Islet of Langerhans (tissue), 1 donor: Measurements from ENCODE around the gene GFPT2.

ENCODE experiments used
- FAIRE-seq: peaks from one replicate; lab custom pipeline; 2011; peaks lifted over from hg19 to GRCh38; lab: Jason Lieb, UNC

The GFPT2 gene

DNA sequence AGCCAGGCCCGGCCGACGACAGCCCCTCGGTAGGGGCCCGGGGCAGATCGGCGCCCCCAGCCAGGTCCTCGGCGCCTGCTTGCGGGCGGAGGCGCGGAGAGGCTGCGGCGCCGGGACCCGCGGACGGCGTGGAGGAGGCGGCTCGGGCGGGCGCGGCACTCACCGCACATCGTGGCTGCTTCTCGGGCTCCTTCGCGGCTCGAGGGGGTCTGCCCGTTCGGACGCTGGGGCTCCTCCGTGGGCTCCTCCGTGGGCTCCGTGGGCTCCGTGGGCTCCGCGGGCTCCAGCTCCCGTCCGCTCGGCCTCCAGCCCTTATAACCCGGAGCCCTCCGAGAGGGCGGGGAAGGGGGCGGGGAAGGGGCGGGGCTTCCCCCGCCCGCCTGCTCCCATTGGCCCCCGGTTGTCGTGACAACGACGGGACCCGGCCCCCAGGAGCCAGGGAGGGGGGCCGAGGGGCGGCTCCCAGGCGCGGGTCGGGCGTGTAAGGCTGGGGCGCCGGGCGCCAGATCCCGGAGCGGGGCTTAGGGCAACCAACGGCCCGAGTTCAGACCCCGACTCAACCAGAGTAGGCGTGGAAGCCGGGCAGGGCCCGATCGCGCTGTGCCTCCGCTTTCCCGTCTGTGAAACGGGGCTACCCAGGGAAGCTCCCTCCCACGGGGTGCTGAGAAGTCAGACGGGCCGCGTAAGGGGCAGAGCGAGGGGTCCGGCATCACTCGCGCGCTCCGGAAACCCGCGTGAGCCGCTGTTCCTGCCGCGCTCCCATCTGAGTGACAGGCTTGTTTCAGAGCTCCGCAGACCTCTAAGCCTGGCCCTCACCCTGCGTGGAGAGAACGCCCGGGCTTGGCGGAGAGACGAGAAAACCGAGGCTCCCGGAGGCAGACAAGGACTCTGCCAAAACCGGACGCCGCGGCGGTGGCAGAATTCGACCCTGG lies at the start of gene GFPT2:
Gene GFPT2, minus strand, starts transcription at position 289 of the 932 bp plus-strand sequence. Its CDS starts 119 bp downstream, at position 170.
- FAIRE-seq: no peak

DNA sequence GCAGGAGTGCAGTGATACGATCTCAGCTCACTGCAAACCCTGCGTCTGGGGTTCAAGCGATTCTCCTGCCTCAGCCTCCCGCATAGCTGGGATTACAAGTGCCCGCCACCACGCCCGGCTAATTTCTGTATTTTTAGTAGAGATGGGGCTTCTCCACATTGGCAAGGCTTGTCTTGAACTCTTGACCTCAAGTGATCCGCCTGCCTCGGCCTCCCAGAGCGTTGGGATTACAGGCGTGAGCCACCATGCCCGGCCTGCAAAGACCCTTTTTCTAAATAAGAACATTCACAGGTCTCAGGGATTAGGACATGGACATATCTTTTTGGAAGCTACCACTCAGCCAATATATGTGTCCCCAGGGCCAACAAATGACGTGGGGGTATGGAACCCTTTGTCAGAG lies 49.6 kb upstream of the GFPT2 start:
- FAIRE-seq: no peak

DNA sequence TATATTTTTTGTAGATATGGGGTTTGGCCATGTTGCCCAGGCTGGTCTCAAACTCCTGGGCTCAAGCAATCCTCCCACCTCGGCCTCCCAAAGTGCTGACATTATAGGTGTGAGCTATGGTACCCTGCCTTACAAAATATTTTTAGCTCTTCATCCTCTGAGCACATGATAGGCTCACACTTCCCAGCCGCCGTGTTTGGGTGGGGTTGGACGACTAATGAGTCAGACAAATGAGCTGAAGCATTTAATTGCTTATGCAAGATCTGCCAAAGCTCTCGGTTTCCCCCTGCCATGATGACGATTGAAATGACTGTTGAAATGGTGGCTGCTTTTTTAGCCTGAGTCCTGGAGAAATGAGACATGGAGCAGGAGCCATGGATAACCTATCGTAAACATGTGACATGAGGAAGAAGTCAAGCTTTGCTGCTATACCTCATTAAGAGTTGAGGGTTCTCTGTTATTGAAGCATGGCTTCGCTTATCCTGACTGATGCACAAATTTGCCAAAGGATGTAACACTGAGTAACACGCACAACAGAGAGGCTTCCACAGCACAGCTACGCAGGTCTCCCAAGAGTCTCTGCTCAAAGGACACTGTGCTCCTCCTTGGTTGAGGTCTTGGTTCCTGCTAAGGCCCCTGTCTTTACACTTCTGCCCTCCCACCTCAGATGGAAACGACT lies 48.2 kb upstream of the GFPT2 start:
- FAIRE-seq: no peak

DNA sequence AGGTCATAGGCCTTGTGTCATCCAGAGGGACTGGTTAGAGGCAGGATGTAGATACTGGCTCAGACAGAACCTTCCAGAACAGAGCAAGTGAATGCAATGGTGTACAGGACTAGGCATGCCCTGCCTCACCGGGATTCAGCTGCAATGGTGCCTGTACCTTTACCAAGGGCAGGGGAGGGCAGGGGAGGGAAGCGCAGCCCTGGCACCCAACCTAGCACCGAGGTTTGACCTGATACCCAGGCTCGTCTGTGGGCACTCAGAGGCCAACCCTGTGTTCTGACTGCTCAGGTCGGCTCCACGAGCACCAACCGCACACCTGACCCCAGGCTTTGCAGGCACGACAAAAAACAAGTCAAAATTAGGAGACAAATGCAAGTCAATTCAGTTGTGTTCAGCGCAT lies 47.3 kb upstream of the GFPT2 start:
- FAIRE-seq: no peak

DNA sequence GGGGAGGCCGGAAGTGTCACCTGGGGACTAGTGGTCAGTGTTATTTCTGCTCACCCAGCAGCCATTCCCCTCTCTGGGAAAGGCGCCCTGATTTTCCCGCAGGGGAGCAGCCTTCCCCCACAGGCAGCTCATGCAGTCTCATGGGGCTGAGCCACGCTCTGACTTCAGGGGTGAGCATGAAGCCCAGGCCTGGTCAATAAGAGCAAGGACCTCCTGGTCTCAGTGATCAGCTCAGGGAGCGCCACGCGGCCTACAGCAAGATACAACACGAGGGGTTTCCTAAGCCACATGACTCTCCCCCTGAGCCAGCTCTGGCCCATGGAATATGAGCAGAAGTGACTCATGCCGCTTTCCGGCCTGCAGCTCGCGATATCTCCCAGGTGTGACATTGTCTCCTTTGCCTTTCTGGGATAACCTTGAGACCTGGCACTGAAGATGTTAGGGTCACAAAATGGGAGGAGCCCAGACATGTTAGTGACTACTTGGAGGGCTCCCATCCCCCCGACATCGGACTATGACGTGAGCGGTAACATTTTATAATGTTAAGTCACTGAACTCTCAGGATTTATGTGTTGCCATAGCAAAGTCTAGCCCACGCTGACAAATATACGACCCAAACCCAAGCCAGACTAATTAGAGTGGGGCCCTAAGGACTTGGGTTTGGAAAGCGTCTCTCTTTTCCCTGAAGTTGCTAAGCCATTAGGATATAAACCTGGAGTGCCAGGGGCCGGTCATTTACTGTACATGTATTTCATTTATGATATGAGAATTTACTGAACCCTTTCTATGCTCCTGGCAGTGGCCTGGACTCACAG lies 46.5 kb upstream of the GFPT2 start:
- FAIRE-seq: no peak

DNA sequence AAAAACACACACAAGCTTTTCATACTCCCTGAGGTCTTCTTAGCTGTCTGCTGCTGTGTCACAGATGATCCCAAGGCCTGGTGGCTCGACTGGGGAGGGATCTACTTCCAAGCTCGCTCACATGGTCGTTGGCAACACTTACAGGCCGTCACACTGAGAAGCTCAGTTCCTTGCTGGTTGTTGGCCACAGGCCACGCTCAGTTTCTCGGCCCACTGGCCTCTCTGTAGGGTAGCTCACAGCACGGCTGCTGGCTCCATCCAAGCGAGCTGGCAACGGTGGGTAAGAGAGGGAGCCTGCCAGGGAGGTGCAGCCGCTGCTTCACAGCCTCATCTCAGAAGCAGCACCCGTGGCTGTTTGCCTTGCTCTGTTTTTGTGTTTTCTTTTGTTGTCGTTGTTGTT lies 43.8 kb upstream of the GFPT2 start:
- no peak for FAIRE-seq

DNA sequence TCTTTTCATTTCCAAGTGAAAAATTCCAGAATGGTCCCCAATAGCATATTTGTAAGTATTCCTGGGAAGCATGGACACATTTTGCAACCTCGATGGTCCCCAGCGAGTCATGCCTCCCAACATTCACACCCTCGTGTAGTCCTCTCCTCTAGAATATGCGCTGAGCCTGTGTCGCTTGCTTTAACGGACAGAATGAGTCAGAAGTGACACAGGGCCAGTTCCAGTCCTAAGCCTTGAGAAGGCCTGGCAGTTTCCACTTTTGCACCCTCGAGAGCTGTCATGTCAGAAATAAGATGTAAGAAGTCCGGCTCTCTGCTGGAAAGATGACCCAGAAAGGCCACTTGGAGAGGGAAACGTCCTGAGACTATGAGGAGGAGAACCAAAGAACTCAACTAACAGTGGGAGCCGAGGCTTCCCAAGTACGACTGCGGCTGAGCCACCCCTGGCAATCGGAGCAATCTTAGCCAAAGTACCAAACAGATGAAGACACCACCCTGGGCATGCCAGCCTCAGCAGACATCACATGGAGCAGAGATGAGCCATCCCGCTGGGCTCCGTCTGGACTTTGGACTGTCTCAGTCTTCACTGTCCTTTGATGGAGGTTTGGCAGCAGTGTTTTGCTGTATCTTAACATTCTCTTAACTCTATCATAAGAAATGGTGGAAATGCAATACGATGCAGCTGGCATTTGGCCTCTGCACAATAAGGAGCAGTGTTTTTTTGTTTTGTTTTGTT lies 42.6 kb upstream of the GFPT2 start:
- no peak for FAIRE-seq

DNA sequence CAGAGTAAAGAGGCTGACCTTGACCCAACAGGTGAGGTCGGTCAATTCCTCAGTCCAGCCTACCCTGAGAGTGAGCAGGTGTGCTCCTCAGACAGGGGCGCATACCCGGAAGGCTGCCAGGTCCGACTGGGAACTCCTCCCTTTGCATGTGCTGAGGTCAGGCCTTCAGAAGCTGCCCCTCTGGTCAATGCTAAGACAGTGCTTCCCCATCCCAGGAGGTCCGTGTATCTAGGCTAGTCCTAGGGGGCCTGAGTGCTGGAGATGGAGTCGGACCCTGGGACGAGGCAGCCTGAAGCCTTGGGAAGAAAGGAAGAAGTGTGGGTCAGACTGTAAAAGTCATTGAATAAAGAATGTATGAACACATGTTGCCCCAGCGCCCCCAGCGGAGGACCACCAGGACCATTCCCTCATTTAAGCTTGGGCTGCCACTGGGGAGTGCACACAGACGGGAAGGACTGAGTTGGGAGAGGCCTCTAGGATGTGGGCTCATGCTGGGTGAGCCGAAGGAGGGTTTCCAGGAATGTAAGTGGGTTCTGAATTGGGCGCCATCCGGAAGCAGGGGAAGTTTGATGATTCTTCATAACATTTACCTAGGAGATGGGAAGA lies 41.0 kb upstream of the GFPT2 start:
- FAIRE-seq: no peak

DNA sequence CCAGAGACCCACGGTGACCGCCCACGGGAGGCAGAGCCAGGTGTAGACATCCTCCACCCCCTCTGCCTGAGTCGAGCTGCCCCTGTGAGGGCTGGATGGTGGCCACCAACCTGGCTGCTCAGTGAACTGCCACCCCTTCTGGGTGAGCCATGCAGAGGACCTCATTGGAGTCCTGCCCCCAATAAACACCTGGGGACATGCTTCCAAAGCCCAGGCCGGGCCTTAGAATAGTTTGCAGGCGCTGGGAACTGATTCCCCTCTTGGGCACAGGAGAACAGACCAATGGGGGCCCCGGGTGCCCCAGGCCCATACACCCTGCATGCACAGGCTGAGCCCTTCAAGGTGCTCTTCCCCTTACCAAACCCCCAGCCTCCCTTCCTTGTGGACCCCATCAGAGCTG lies 38.1 kb upstream of the GFPT2 start:
- FAIRE-seq: no peak

DNA sequence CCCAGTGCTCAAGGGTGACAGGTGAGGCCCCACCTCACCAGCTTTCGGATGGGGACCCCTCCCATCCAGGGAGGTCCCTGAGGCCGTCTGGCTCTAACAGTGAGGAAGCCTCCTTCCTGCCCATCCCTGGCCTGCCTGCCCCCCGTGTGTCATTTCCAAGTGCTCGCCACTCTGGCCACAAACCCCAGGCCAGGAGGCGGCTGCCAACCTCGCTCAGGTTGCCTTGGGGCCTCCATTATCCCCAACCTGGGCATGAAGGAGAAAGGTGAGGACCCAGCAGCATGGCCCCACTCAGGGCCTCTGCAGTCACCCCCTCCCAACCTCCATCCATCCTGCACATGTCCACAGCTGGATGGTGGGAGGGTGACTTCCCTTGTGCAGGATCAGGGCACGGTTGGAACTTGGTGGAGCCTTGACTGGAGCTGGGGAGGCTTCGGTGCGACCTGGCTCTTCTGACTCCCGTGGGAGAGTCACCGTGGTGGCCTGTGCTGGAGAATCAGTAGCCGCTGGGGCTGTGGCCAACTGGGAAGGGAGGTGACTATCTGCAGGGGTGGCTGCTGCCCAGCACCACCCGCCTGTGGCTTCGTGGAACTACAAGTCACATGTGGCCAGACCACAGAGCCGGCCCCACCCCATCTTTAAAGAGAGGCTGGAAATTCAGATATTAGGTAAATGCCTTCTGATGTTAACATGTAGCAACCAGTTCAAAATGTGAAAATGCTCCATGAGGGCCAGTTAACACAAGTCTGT lies 37.5 kb upstream of the GFPT2 start:
- no peak for FAIRE-seq

DNA sequence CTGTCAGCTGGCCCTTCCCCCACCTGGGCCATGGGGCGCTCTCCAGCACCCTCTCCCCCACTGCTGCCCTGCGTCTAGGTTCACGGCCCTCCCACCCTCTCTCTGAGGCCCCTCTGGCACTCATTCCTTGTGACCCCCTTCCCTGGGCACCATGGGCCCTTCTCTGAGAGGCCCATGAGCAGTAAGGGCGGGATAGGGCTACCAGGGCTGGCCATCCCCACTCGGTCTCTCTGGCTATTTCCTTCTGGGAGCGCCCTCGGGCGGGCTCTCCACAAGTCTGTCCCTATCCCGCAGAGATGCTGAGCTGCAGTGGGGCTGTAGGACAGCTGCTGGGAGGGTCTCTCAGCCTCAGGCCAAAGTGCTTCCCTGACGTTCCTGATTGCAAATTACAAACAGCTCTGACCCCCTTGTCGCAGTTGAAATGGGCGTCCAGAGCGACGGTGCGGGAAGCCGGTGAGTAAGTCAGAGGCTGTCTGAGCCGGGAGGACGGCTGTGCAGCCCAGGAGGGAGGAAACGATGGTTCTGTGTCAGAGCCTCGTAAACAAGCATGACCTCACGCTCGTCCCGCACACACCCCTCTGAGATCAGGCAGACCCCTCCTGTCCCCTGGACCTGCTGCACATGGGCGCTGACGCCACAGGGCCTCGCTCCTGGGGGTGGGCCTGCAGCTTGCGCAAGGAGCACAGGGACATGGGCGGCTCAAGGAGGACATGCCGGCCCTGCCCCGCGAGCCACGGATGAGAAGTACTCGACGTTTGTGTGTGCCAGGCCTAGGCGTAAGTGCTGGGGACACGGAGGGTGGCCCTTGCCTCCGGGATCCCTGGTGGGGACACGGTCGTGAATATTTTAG lies 36.3 kb upstream of the GFPT2 start:
- no peak for FAIRE-seq

DNA sequence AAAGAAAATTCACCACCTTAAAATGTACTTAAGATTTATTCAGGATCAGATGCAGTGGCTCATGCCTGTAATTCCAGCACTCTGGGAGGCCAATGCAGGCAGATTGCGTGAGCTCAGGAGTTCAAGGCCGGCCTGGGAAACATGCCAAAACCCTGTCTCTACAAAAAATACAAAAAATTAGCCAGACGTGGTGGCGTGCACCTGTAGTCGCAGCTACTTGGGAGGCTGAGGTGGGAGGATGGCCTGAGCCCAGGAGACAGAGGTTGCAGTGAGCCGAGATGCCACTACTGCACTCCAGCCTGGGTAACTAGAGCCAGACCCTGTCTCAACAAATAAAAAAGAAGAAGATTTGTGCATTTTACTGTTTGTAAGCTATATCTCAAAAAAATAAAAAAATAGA lies 34.7 kb upstream of the GFPT2 start:
- no peak for FAIRE-seq

DNA sequence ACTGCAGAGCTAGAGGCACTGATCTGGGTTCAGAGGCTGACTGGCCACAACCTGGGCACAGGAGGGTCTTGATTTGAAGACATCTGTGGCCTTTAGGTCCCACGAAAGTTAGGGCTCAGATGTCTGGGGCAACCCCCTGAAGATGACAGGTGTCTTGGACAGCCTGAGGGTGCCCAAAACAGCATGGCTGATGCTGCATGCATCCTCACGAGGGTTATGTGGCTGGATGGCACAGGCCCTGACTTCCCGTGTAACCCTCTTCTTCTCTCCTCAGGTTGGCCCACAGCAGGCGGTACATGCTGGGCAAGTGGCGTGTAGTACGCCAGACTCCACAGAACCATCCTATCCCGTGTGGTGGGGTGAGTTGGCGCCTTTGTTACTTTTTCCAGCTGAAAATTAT lies 29.8 kb upstream of the GFPT2 start:
- no peak for FAIRE-seq

DNA sequence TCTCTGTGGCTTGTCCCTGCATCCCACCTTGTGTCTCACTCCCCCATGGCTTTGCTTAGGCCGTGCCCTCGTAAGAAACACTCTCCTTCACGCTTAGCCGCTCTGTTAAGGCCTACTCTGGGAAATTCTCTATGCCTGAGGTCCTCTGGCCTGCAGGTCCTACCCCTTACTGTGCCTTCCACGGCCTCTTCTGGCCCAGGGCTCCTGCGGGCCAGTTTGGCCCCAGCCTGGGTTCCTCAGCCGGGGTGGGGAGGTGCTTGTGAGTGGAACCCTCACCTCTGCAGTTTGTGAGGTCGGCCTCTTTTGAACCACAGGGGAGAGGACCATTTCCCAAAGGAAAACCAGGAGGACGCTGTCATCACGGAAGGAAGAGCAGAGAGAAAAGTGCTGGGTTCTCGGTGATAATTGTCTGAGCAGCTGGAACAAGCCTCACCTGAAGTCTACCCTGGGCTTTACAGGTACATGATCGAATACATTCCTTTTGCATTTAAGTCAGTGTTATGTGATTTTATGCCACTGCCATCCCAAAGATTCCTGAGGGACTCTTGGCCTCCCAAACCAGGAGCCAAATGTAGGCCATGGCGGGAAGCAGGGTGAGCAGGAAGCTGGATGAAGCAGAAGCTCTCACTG lies 28.8 kb upstream of the GFPT2 start:
- no peak for FAIRE-seq

DNA sequence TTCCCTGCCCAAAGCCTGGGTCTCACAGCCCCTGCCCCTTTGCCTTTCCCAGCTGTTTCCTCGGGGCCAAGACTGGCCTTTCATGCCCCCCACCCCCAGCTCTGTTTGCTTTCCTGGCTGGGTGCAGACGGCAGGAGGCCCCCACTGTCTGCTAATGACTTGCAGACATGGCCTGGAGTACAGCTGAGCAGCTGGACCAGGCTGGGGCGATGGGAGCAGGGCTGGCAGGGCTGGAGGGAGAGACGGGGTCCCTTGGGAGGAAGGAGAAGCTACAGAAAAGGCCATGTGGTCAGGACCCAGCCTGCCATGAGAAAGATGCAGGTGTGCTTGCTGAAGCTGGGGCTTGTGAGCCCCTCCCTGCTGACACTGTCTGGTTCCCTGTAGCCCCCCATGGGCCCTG lies 28.3 kb upstream of the GFPT2 start:
- FAIRE-seq: no peak

DNA sequence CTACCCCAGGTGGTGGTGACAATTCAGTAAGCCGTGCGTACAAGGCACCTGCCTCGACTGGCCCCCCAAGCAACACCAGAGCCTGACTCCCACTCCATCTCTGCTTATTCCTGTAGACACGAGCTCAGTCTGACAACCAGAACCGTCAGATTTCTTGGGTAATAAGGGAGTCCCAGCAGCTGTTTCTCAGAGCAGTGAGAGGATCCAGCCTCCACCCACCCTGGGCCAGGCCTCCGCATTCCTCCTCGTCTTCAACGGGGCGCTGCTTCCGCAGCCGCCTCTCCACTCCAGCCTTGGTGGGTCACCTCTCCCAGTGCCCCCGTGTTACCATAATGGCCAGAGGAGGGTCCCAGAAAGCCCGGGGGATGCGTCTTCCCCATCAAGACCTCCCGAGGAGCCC lies 27.7 kb upstream of the GFPT2 start:
- FAIRE-seq: no peak

DNA sequence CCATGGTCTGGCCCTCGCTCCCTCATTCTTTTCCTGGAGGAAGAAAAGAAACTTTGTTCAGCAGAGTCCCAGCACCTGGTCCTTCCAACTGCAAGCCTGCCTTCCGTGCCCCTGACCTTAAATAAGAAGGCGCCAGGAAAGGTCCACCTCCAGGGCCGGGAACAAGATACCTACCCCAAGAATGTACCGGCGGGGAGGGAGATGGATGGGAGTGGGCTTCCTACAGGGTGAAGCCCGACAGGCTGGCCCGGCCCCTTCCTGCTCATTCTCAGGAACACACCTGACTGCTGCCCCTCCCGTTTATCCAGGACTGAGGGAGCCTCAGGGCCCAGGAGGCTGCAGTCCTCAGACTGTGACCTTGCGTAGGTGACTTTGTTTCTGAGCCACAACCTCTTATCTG lies 27.3 kb upstream of the GFPT2 start:
- FAIRE-seq: no peak

DNA sequence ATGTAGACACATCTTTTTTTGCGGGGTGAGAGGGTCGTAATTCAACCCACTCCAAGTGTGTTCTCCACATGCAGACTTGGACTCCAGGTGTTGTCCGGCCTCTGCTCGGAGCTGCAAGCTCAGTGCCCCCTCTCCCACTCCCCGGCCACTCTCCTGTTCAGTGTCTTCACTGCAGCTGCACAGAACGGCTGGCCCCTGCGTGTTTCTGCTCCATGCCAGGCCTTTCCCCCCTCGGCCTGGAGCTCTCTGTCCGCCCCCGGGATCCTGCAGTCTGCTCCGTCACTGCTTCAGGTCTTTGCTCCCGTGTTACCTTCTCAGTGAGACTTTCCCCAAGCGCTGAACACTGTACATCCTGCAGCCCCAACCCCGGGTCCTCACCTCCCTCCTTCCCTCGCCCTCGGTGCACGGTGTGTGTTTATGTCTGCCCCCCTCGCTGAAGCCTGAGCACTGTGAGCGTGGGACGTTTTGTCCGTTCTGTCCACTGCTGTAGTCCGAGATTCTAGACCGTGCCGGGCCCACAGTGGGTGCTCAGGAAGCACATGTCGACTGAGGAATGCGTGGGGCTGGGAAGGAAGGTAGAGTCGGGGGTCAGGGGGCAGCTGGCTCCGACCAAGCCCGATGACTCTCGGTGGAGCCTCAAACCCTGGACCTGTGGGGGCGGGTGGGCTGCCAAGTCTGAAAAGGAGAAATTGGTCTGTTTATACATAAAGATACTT lies 26.4 kb upstream of the GFPT2 start:
- no peak for FAIRE-seq
